Measurements from ENCODE around the gene PARVA. TPM values are rescaled to one million over a fixed set of nuclear protein-coding genes. Genes with fewer than 3 reads are reported as not detected.

PARVA gene
- total and polyA plus RNA-seq, 2 of the 8 experiments (the other 6 are each of a cell fraction or from before 2014, with no cell fraction given), result 3.1 to 13.5 TPM

DNA sequence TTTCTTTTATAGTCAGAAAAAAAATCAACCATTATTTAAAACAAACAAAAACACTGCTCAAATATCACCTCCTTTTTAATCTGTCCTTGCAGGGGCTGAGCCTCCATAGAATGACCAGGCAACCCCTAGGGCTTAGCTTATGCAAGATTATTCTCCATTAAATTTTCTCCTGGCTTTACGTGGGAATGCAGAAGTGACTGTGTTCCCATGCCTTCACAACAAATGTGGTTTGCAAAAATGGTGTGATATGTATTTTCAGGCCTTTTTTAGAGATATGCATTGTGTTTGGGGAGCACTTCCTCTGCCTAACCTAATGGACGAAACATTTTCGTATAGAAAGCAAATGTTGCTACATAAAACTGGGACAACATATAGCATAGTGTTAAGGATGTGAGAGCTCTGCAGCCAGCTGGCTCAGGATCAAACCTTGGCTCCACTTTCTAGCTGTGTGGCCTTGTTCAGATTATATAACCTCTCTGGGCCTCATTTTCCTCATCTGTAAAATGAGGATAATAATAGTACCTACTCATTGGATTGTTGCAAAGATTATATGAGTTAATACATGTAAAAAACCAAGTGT is 82.6 kb downstream of the PARVA start:
- Histone ChIP-seq H3K79me1 (ENCODE audit: low read depth, low read length) (no peaks in the 10 kb centered on the region), H3K27ac (ENCODE audit: low read depth, low read length) (no peak overlapping the region), H3K9ac (replicated peaks in 1 of 4; ENCODE audit: extremely low read depth in 1 of 4, low read depth in 3 of 4, low read length in 3 of 4) (no peak overlapping the region), H3K56ac (replicated peaks; ENCODE audit: insufficient read length, low read depth, low read length) (no peak overlapping the region), H2BK120ac (replicated peaks; ENCODE audit: low read depth, low read length) (no peak overlapping the region), H2AFZ (ENCODE audit: low read length) (no peak overlapping the region), H2BK12ac (ENCODE audit: low read depth, low read length) (no peak overlapping the region), H4K91ac (replicated peaks; ENCODE audit: insufficient read length, low read length) (no peak overlapping the region), H3K23ac (ENCODE audit: insufficient read length) (no peak overlapping the region), H3K4ac (replicated peaks; ENCODE audit: insufficient read length, low read depth, low read length) (no peak overlapping the region), H2BK5ac (ENCODE audit: low read depth, low read length) (no peak overlapping the region), H3K4me2 (ENCODE audit: insufficient read depth in 1 of 2, low read depth in 2 of 2, low read length in 2 of 2) (no peak overlapping the region), H3K18ac (ENCODE audit: extremely low read depth, low read length) (no peak overlapping the region), H2BK20ac (ENCODE audit: low read length) (no peak overlapping the region), H4K8ac (ENCODE audit: extremely low read depth, insufficient read depth, low read length) (no peak overlapping the region), H3K23me2 (ENCODE audit: low read depth, low read length) (no peaks in the 10 kb centered on the region), H3K27me3 (replicated peaks in 1 of 4; ENCODE audit: control insufficient read depth in 3 of 4, extremely low read depth in 1 of 4, insufficient read depth in 3 of 4, low read length in 3 of 4) (peaks cover 0 to 3% (median 0%) of the 10 kb centered on the region in 4 experiments; a peak in 1 of 7 replicates), H3K14ac (ENCODE audit: insufficient read length) (no peak overlapping the region), H2BK15ac (ENCODE audit: low read length) (no peak overlapping the region), H3K4me1 (replicated peaks in 1 of 4; ENCODE audit: control insufficient read depth in 3 of 4, insufficient read depth in 4 of 4, low read length in 3 of 4) (no peaks in the 10 kb centered on the region), H4K20me1 (replicated peaks in 1 of 2; ENCODE audit: control insufficient read depth in 1 of 2, insufficient read depth in 2 of 2, low read length in 2 of 2) (no peaks in the 10 kb centered on the region), H3K36me3 (ENCODE audit: control insufficient read depth in 2 of 4, insufficient read depth in 4 of 4, low read length in 3 of 4) (no peaks in the 10 kb centered on the region), H2AK5ac (ENCODE audit: low read depth, low read length) (no peak overlapping the region), H3K9me3 (ENCODE audit: insufficient read depth in 2 of 2, low read depth in 1 of 2, low read length in 1 of 2) (peaks cover 2 to 8% of the 10 kb centered on the region in 2 experiments; a peak in 1 of 4 replicates), H3K4me3 (ENCODE audit: extremely low read depth in 1 of 4, insufficient read depth in 2 of 4, low read depth in 3 of 4, low read length in 4 of 4) (no peak overlapping the region), H4K5ac (ENCODE audit: insufficient read length, low read depth, low read length) (no peak overlapping the region), H3K79me2 (ENCODE audit: control insufficient read depth in 1 of 2, insufficient read depth in 2 of 2, low read length in 2 of 2) (no peaks in the 10 kb centered on the region)
- CTCF ChIA-PET (ENCODE audit: partially characterized antibody), result interaction anchor here (0.9 to 1.5 kb wide), 2 partner anchors 23 to 27 kb away, joined by 3 read pairs; no protein-coding TSS in a partner anchor
- FAIRE-seq (no peak), DNase-seq (ENCODE audit: low read depth in 1 of 2, low spot score in 2 of 2) (no peak)
- POLR2A ChIA-PET (ENCODE audit: partially characterized antibody), result no interaction called here
- 84% methylated on average over 3 of the region's 3 CpGs; no CpG with 5 or more reads in 1 of the 2 experiments for WGBS, 2 experiments (ENCODE audit: extremely low coverage in 1 of 2, insufficient coverage in 1 of 2, insufficient read length in 1 of 2, insufficient replicate concordance in 2 of 2, low coverage in 1 of 2, low lambda C conversion rate in 2 of 2, missing lambda C conversion rate in 1 of 2)
- TF ChIP-seq YY1 (IDR thresholded peaks at IDR 0.05; ENCODE audit: low read depth, low read length) (no peak), CHD2 (IDR thresholded peaks at IDR 0.05; ENCODE audit: low read length) (no peak), POLR2AphosphoS5 (IDR thresholded peaks at IDR 0.05; ENCODE audit: low read depth, low read length) (no peak), POLR2A (IDR thresholded peaks at IDR 0.05; ENCODE audit: control extremely low read depth in 1 of 2, low read depth in 2 of 2, low read length in 2 of 2) (no peak), KDM5A (IDR thresholded peaks at IDR 0.05; ENCODE audit: low read length) (no peak), MAFK (IDR thresholded peaks at IDR 0.05; ENCODE audit: low read depth, low read length) (no peak), BCL11A (IDR thresholded peaks at IDR 0.05; ENCODE audit: low read depth in 2 of 2, low read length in 2 of 2) (no peak), NANOG (IDR thresholded peaks at IDR 0.05; ENCODE audit: insufficient read depth, low read depth, low read length, poor library complexity, severe bottlenecking) (no peak), TBP (IDR thresholded peaks at IDR 0.05; ENCODE audit: low read depth, low read length) (no peak), BACH1 (IDR thresholded peaks at IDR 0.05; ENCODE audit: low read length) (no peak)
- TF ChIP-seq, protein P1, sequence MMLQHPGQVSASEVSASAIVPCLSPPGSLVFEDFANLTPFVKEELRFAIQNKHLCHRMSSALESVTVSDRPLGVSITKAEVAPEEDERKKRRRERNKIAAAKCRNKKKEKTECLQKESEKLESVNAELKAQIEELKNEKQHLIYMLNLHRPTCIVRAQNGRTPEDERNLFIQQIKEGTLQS (IDR thresholded peaks at IDR 0.05; ENCODE audit: insufficient read depth, low read depth, low read length), result no peak
- TF ChIP-seq, protein P2, sequence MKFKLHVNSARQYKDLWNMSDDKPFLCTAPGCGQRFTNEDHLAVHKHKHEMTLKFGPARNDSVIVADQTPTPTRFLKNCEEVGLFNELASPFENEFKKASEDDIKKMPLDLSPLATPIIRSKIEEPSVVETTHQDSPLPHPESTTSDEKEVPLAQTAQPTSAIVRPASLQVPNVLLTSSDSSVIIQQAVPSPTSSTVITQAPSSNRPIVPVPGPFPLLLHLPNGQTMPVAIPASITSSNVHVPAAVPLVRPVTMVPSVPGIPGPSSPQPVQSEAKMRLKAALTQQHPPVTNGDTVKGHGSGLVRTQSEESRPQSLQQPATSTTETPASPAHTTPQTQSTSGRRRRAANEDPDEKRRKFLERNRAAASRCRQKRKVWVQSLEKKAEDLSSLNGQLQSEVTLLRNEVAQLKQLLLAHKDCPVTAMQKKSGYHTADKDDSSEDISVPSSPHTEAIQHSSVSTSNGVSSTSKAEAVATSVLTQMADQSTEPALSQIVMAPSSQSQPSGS (IDR thresholded peaks at IDR 0.05; ENCODE audit: low read length), result no peak

Measured in H1 (cell line).